ENCODE results near the gene CPEB4. TPM values are rescaled to one million over a fixed set of nuclear protein-coding genes. Genes with fewer than 3 reads are reported as not detected.

Gene CPEB4
- total RNA-seq, 2 donors from 2014 or later, result 42.1 to 42.8 TPM

GRCh38 chr5:173881811-173882575 is 6.2 kb upstream of the CPEB4 start:
- intact Hi-C loops (cut with DNase I, micrococcal nuclease), result no loop called here
- ATAC-seq, result no peak
- no peak for DNase-seq

GRCh38 chr5:173882632-173883031 is 5.5 kb upstream of the CPEB4 start:
- DNase-seq (no peak), ATAC-seq (no peak)
- intact Hi-C loops (cut with DNase I, micrococcal nuclease), result no loop called here

- intact Hi-C loops (cut with DNase I, micrococcal nuclease), result no loop called here
- ATAC-seq (no peak), DNase-seq (no peak)
These were observed 4.7 kb upstream of the CPEB4 start for GRCh38 chr5:173883347-173883924.

GRCh38 chr5:173884402-173885053 is 3.6 kb upstream of the CPEB4 start:
- DNase-seq, result peak; percentile 75 to 84
- ATAC-seq, result peak; percentile 52
- intact Hi-C loops (cut with DNase I, micrococcal nuclease), result no loop called here

- intact Hi-C loops (cut with DNase I, micrococcal nuclease), result no loop called here
- ATAC-seq, result no peak
- DNase-seq, result no peak
These were observed 3.1 kb upstream of the CPEB4 start for GRCh38 chr5:173885054-173885443.

GRCh38 chr5:173885475-173886010 is 2.6 kb upstream of the CPEB4 start:
- peak; percentile 68 for ATAC-seq

GRCh38 chr5:173886150-173886549 is 2.0 kb upstream of the CPEB4 start:
- intact Hi-C loops (cut with DNase I, micrococcal nuclease), result no loop called here
- ATAC-seq (no peak), DNase-seq (no peak)

More at GRCh38 chr5:173885475-173886010, 2.6 kb upstream of the CPEB4 start:
- DNase-seq, result peak; percentile 67 to 83
- intact Hi-C loops (cut with DNase I, micrococcal nuclease), result no loop called here

- DNase-seq (peak; percentile 40 to 54), ATAC-seq (no peak)
These were observed 453 bp downstream of the CPEB4 start for GRCh38 chr5:173888473-173889131.

GRCh38 chr5:173890195-173890991 is 2.2 kb downstream of the CPEB4 start:
- no peak for DNase-seq
- intact Hi-C loops (cut with DNase I, micrococcal nuclease), result no loop called here
- ATAC-seq, result no peak

More at GRCh38 chr5:173888473-173889131, 453 bp downstream of the CPEB4 start:
- intact Hi-C loops (cut with DNase I, micrococcal nuclease), result no loop called here

- intact Hi-C loops (cut with DNase I, micrococcal nuclease), result no loop called here
- no peak for ATAC-seq
These were observed 3.4 kb downstream of the CPEB4 start for GRCh38 chr5:173891308-173892116.

GRCh38 chr5:173893192-173893561 is 5.0 kb downstream of the CPEB4 start:
- no peak for ATAC-seq
- intact Hi-C loops (cut with DNase I, micrococcal nuclease), result no loop called here

More at GRCh38 chr5:173891308-173892116, 3.4 kb downstream of the CPEB4 start:
- DNase-seq, result no peak

GRCh38 chr5:173895401-173896165 is 7.4 kb downstream of the CPEB4 start:
- intact Hi-C loops (cut with DNase I, micrococcal nuclease), result no loop called here
- no peak for ATAC-seq
- DNase-seq, result no peak

More at GRCh38 chr5:173893192-173893561, 5.0 kb downstream of the CPEB4 start:
- no peak for DNase-seq

- DNase-seq, result no peak
- intact Hi-C loops (cut with DNase I, micrococcal nuclease), result no loop called here
- ATAC-seq, result no peak
These were observed 8.5 kb downstream of the CPEB4 start for GRCh38 chr5:173896631-173897030.

GRCh38 chr5:173901705-173902104 is 13.6 kb downstream of the CPEB4 start:
- intact Hi-C loops (cut with DNase I, micrococcal nuclease), result no loop called here
- no peak for ATAC-seq
- DNase-seq, result no peak

GRCh38 chr5:173902334-173902733 is 14.2 kb downstream of the CPEB4 start:
- intact Hi-C loops (cut with DNase I, micrococcal nuclease), result no loop called here
- DNase-seq, result no peak
- no peak for ATAC-seq

- intact Hi-C loops (cut with DNase I, micrococcal nuclease), result no loop called here
These were observed 14.6 kb downstream of the CPEB4 start for GRCh38 chr5:173902743-173903142.

More at GRCh38 chr5:173902743-173903142, 14.6 kb downstream of the CPEB4 start:
- no peak for DNase-seq
- ATAC-seq, result no peak

All from left colon (tissue), 2 donors.